Peyer's patch (tissue), 4 donors: Measurements from ENCODE around the gene CACNA1G.

Experiments
- CTCF ChIP-seq, 6 experiments: fragments of 450-650 bp in 4 of 6; fragments of 200-600 bp in 2 of 6; sonication (generic) in 1 of 6; IDR thresholded peaks; one replicate each; pipeline ENCODE4 v1.5.1; 2017 to 2019; ENCODE audit warnings: antibody characterized with exemption in 6 of 6, mild to moderate bottlenecking in 3 of 6, moderate library complexity in 1 of 6
- POLR2A ChIP-seq, 2 donors: fragments of 450-650 bp; IDR thresholded peaks; one replicate each; pipeline ENCODE4 v1.5.1; 2017; ENCODE audit warnings: antibody characterized with exemption in 2 of 2, mild to moderate bottlenecking in 2 of 2, moderate library complexity in 2 of 2

- TF ChIP-seq CTCF (IDR thresholded peaks at IDR 0.05) (no peak), POLR2A (IDR thresholded peaks at IDR 0.05) (no peak)
Observed at GRCh38 chr17:50631908-50632571, 71.5 kb downstream of the CACNA1G start.
